CD14-positive monocyte (primary cell): ENCODE measurements around the gene PTPRD. TPM values are rescaled to one million over a fixed set of nuclear protein-coding genes. Genes with fewer than 3 reads are reported as not detected.

Experiments
- DNase-seq, 3 donors: peaks; one replicate each; pipeline ENCODE4 v3.0.0-alpha.2; 2011 to 2022
- H2AFZ ChIP-seq: 2 replicates; pipeline ENCODE4 v1.6.0; 2012; ENCODE audit warnings: mild to moderate bottlenecking, low read depth, low read length, inconsistent platforms; ENCODE audit not compliant: insufficient read depth, poor library complexity, severe bottlenecking
- H3K27ac ChIP-seq, 2 donors: 1 replicate in 1 of 2; 2 replicates in 1 of 2; pipeline ENCODE4 v1.5.1; 2012 to 2013; ENCODE audit warnings: low read length in 2 of 2, control low read depth in 1 of 2, inconsistent platforms in 1 of 2, low read depth in 1 of 2, mild to moderate bottlenecking in 1 of 2
- H3K27me3 ChIP-seq, 2 donors: one replicate each; pipeline versions ENCODE4 v1.6.0 to v1.6.1; 2011 to 2013; ENCODE audit warnings: low read length in 2 of 2; ENCODE audit not compliant: control insufficient read depth in 2 of 2, insufficient read depth in 2 of 2
- H3K36me3 ChIP-seq, 2 donors: replicated peaks in 1 of 2; 1 replicate in 1 of 2; 2 replicates in 1 of 2; pipeline versions ENCODE4 v1.5.1 to v1.6.1; 2012 to 2013; ENCODE audit warnings: low read length in 2 of 2, control low read depth in 1 of 2, inconsistent platforms in 1 of 2, mild to moderate bottlenecking in 1 of 2; ENCODE audit not compliant: insufficient read depth in 2 of 2, control insufficient read depth in 1 of 2
- H3K4me1 ChIP-seq, 2 donors: 1 replicate in 1 of 2; 2 replicates in 1 of 2; pipeline versions ENCODE4 v1.5.1 to v1.6.1; 2012 to 2013; ENCODE audit warnings: low read length in 2 of 2, control low read depth in 1 of 2, inconsistent platforms in 1 of 2, mild to moderate bottlenecking in 1 of 2, moderate library complexity in 1 of 2; ENCODE audit not compliant: insufficient read depth in 2 of 2, control insufficient read depth in 1 of 2
- H3K4me2 ChIP-seq: replicated peaks from 2 replicates; pipeline ENCODE3; 2012; ENCODE audit warnings: low read length, moderate library complexity, mild to moderate bottlenecking; ENCODE audit not compliant: poor library complexity, severe bottlenecking; ENCODE audit errors: extremely low read depth
- H3K4me3 ChIP-seq, 3 experiments: fragments of 200-600 bp in 1 of 3; sonication (generic) in 1 of 3; replicated peaks in 1 of 3; 1 replicate in 2 of 3; 2 replicates in 1 of 3; pipeline ENCODE4 v1.5.1; 2011 to 2013; ENCODE audit warnings: low read length in 3 of 3, mild to moderate bottlenecking in 3 of 3, control low read depth in 2 of 3, low read depth in 2 of 3, inconsistent platforms in 1 of 3, moderate library complexity in 1 of 3
- H3K79me2 ChIP-seq: 2 replicates; pipeline ENCODE4 v1.6.0; 2012; ENCODE audit warnings: mild to moderate bottlenecking, control low read depth, inconsistent platforms, low read length, moderate library complexity; ENCODE audit not compliant: insufficient read depth
- H3K9ac ChIP-seq: 2 replicates; pipeline ENCODE4 v1.6.0; 2017; ENCODE audit warnings: low read length, mild to moderate bottlenecking; ENCODE audit not compliant: insufficient read depth, poor library complexity, severe bottlenecking
- H3K9me3 ChIP-seq, 2 donors: replicated peaks in 1 of 2; 1 replicate in 1 of 2; 2 replicates in 1 of 2; pipeline versions ENCODE4 v1.5.1 to v1.6.1; 2012 to 2013; ENCODE audit warnings: low read length in 2 of 2, control low read depth in 1 of 2; ENCODE audit not compliant: control insufficient read depth in 1 of 2, insufficient read depth in 1 of 2
- H4K20me1 ChIP-seq: 2 replicates; pipeline ENCODE4 v1.6.0; 2012; ENCODE audit warnings: mild to moderate bottlenecking, low read length, control low read depth, moderate library complexity; ENCODE audit not compliant: insufficient read depth
- H3K27ac Mint-ChIP-seq, 7 donors: one replicate each; pipeline ENCODE4 v1.8.0; 2020; ENCODE audit warnings: mild to moderate bottlenecking in 7 of 7, mixed read lengths in 7 of 7, moderate library complexity in 6 of 7, inconsistent platforms in 2 of 7
- H3K27me3 Mint-ChIP-seq, 3 donors: one replicate each; pipeline ENCODE4 v1.8.0; 2021 to 2022; ENCODE audit warnings: low read depth in 3 of 3, mild to moderate bottlenecking in 3 of 3, mixed read lengths in 3 of 3, moderate library complexity in 3 of 3, inconsistent platforms in 1 of 3
- H3K36me3 Mint-ChIP-seq, 2 donors: one replicate each; pipeline ENCODE4 v1.8.0; 2020; ENCODE audit warnings: mixed read lengths in 2 of 2, inconsistent platforms in 1 of 2, mild to moderate bottlenecking in 1 of 2
- H3K4me1 Mint-ChIP-seq: one replicate; pipeline ENCODE4 v1.8.0; 2020; ENCODE audit warnings: mild to moderate bottlenecking, mixed read lengths
- H3K4me3 Mint-ChIP-seq, 2 donors: one replicate each; pipeline ENCODE4 v1.8.0; 2020; ENCODE audit warnings: mild to moderate bottlenecking in 2 of 2, mixed read lengths in 2 of 2, moderate library complexity in 1 of 2
- H3K9me3 Mint-ChIP-seq, 7 donors: one replicate each; pipeline ENCODE4 v1.8.0; 2020 to 2022; ENCODE audit warnings: mixed read lengths in 7 of 7, mild to moderate bottlenecking in 6 of 7, moderate library complexity in 6 of 7, inconsistent platforms in 2 of 7
- CTCF ChIP-seq: fragments of 200-600 bp; IDR thresholded peaks from one replicate; pipeline ENCODE4 v1.8.0; 2022; ENCODE audit warnings: antibody characterized with exemption, mild to moderate bottlenecking
- WGBS: methylation state at CpG from one replicate; pipeline ENCODE4 v1.1.5; 2013; ENCODE audit warnings: missing lambda C conversion rate; ENCODE audit not compliant: insufficient coverage; 5-methylcytosine and 5-hydroxymethylcytosine counted together
- intact Hi-C, 2 donors: fragments of 100-400 bp; cut with micrococcal nuclease; formaldehyde crosslinking; loops; one replicate each; pipeline versions ENCODE4 v1.15.0 to v1.15.1; 2023
- polyA plus RNA-seq, 3 donors: library from polyadenylated mRNA; depleted of rRNA in 1 of 3; unstranded in 2 of 3; stranded (reverse) in 1 of 3; fragments of 300-500 nt in 2 of 3; fragments of >200 nt in 1 of 3; fragmentation: Illumina TruSeq in 2 of 3; gene quantifications; 1 replicate in 2 of 3; 2 replicates in 1 of 3; pipeline ENCODE4 v1.2.3, GENCODE V29; 2012 to 2021

The PTPRD gene
- polyA plus RNA-seq, 3 donors, result not detected

- H3K36me3 Mint-ChIP-seq, result no peaks in the 10 kb centered on the region
- no peaks in the 10 kb centered on the region for H3K4me1 ChIP-seq
- no peak overlapping the region for H3K4me3 ChIP-seq
- no peak for TF ChIP-seq CTCF
- H3K9ac ChIP-seq, result no peak overlapping the region
- intact Hi-C loops, result no loop called here
- no peaks in the 10 kb centered on the region for H3K27me3 Mint-ChIP-seq
- no peaks in the 10 kb centered on the region for H3K27me3 ChIP-seq
- no peak overlapping the region for H3K27ac Mint-ChIP-seq
- no peaks in the 10 kb centered on the region for H3K79me2 ChIP-seq
- H3K27ac ChIP-seq, result no peak overlapping the region
- no peaks in the 10 kb centered on the region for H3K36me3 ChIP-seq
- no peaks in the 10 kb centered on the region for H3K9me3 Mint-ChIP-seq
- 90% methylated on average over 2 of the region's 3 CpGs for WGBS
- H3K9me3 ChIP-seq, result no peaks in the 10 kb centered on the region
- DNase-seq, result no peak
- H3K4me1 Mint-ChIP-seq, result no peaks in the 10 kb centered on the region
- no peak overlapping the region for H3K4me2 ChIP-seq
- no peaks in the 10 kb centered on the region for H4K20me1 ChIP-seq
- no peak overlapping the region for H2AFZ ChIP-seq
- no peak overlapping the region for H3K4me3 Mint-ChIP-seq
These were observed 649.0 kb downstream of the PTPRD start for GRCh38 chr9:9963841-9964240.

GRCh38 chr9:9961934-9962333 is 650.9 kb downstream of the PTPRD start:
- H3K4me2 ChIP-seq, result no peak overlapping the region
- no peaks in the 10 kb centered on the region for H3K9me3 ChIP-seq
- Mint-ChIP-seq H3K4me3 (no peak overlapping the region), H3K27me3 (no peaks in the 10 kb centered on the region), H3K27ac (no peak overlapping the region), H3K4me1 (no peaks in the 10 kb centered on the region), H3K36me3 (no peaks in the 10 kb centered on the region), H3K9me3 (no peaks in the 10 kb centered on the region)
- H3K4me1 ChIP-seq, result no peaks in the 10 kb centered on the region
- WGBS, result no CpG with 5 or more reads among the region's 1 CpG
- TF ChIP-seq CTCF, result no peak
- no peaks in the 10 kb centered on the region for H4K20me1 ChIP-seq
- H3K27ac ChIP-seq, result no peak overlapping the region
- H3K79me2 ChIP-seq, result no peaks in the 10 kb centered on the region
- no peaks in the 10 kb centered on the region for H3K27me3 ChIP-seq
- H3K9ac ChIP-seq, result no peak overlapping the region
- no peak for DNase-seq
- no peak overlapping the region for H3K4me3 ChIP-seq
- H2AFZ ChIP-seq, result no peak overlapping the region
- no peaks in the 10 kb centered on the region for H3K36me3 ChIP-seq
- intact Hi-C loops, result no loop called here
